Eye (tissue), 1 donor: ENCODE data around the gene OLAH.

Experiments used
- DNase-seq: peaks from one replicate; pipeline ENCODE4 v3.0.0-alpha.2; 2015

Gene OLAH

GRCh38 chr10:15072358-15072757, 28.6 kb downstream of the OLAH start:
- no peak for DNase-seq

- DNase-seq = no peak
Observed at GRCh38 chr10:15075421-15075820, 31.7 kb downstream of the OLAH start.

- no peak for DNase-seq
Observed at GRCh38 chr10:15083674-15084501, 40.1 kb downstream of the OLAH start.

- DNase-seq = peak; percentile 66
Observed at GRCh38 chr10:15084502-15084922, 40.8 kb downstream of the OLAH start.

GRCh38 chr10:15088428-15089261, 44.9 kb downstream of the OLAH start, which contains the start of gene ACBD7:
Gene ACBD7 (minus strand): TSS chr10:15088776. CDS start chr10:15088728, 48 bp downstream.
- DNase-seq = peak; percentile 94

GRCh38 chr10:15091418-15091817, 47.7 kb downstream of the OLAH start:
- DNase-seq = no peak

- DNase-seq = no peak
Observed at GRCh38 chr10:15092855-15093408, 49.2 kb downstream of the OLAH start.

GRCh38 chr10:15096661-15097010, 52.9 kb downstream of the OLAH start:
- no peak for DNase-seq

- DNase-seq = peak; percentile 99
Observed at GRCh38 chr10:15097011-15097812, 53.5 kb downstream of the OLAH start, which contains the start of gene RPP38. Gene RPP38 (plus strand): TSS chr10:15097355. CDS start chr10:15103315, 5,960 bp downstream.

- DNase-seq = no peak
Observed at GRCh38 chr10:15099886-15100285, 56.1 kb downstream of the OLAH start.

- DNase-seq = no peak
Observed at GRCh38 chr10:15103513-15103912, 59.8 kb downstream of the OLAH start.

GRCh38 chr10:15106352-15107013, 62.7 kb downstream of the OLAH start:
- peak; percentile 88 for DNase-seq

GRCh38 chr10:15112657-15113056, 68.9 kb downstream of the OLAH start:
- DNase-seq = no peak

GRCh38 chr10:15113766-15114165, 70.0 kb downstream of the OLAH start:
- no peak for DNase-seq

GRCh38 chr10:15116225-15116624, 72.5 kb downstream of the OLAH start:
- no peak for DNase-seq

GRCh38 chr10:15118615-15119014, 74.9 kb downstream of the OLAH start:
- no peak for DNase-seq

GRCh38 chr10:15120523-15120922, 76.8 kb downstream of the OLAH start:
- no peak for DNase-seq

- DNase-seq = no peak
Observed at GRCh38 chr10:15121707-15122106, 78.0 kb downstream of the OLAH start.

GRCh38 chr10:15122477-15123030, 78.8 kb downstream of the OLAH start:
- no peak for DNase-seq
